T1000 (cell line): ENCODE data around the gene YBX2.
A peak's percentile ranks its signal among the peaks of the same experiment; 100 is the strongest.

Source experiments
- DNase-seq: peaks from one replicate; lab custom pipeline; 2025; ENCODE audit warnings: mixed read lengths; lab: John Stamatoyannopoulos, UW

YBX2 gene

DNA sequence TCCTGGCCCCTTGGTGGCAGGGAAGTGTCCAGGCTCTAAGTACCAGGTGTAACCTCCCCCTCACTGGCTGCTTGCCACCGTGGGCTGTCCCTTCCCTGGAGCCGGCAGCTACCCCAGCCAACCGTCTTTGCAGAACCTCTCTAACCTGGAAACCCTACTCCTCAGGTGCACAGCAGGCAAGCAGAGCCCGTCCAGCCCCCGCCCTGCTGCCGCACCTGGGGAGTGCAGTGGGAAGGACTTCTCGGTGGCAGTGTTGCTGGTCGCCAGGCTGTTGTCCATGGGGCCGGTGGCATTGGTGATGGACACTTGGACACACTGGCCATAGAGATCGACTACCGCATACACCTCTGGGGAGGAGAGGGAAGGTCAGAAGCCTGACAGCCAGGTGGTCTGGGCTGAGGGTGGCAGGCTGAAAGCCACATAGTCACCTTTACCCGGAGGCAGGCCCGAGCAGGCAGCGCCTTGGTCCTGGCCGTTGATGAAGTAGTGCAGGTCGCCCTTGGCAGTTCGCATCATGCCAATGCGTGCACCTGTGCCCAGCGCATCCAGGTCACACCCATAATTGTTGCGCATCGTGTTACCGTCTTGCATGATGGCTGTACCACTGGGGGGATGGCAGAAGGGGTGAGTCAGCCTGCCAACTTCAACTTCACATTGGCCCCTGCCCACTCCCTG is 28.2 kb upstream of the YBX2 start:
- no peak for DNase-seq

- no peak for DNase-seq
Measured at GRCh38 chr17:7321466-7321865, 27.0 kb upstream of the YBX2 start.

DNA sequence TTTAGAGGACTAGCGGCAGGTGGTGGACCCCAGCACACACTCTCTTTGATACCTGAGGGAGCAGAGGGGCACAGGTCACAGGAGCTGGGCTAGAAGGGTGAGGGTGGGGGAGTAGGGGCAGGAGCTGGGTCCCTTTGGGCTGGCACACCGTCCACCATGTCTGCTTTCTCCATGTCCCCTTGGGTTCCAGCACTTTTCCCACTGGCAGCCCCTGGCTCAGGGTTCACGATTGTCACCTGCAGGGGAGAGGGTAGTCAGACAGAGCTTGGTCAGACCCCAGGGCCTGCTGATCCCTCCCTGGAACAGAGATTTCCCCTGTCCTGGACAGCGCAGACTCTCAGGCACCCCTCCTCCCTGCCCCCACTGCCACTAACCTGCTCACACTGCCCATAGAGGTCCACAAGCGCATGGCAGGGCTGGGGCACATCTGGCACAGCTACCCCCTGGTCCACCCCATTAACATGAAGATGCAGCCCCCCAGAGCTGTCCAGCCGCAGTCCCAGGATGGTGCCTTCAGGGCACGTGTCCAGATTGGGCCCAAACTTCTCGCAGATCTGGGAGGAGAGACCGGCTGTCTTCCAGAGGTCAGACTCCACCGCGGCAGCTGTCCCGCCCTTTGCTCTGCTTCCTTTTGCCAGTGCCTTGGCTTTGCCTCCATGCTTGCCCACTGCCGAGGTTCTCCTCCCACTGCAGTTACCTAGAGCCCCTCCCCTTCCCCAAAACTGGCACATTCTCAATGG is 23.9 kb upstream of the YBX2 start:
- DNase-seq: no peak

GRCh38 chr17:7317161-7317803 is 22.8 kb upstream of the YBX2 start:
- DNase-seq: no peak

DNA sequence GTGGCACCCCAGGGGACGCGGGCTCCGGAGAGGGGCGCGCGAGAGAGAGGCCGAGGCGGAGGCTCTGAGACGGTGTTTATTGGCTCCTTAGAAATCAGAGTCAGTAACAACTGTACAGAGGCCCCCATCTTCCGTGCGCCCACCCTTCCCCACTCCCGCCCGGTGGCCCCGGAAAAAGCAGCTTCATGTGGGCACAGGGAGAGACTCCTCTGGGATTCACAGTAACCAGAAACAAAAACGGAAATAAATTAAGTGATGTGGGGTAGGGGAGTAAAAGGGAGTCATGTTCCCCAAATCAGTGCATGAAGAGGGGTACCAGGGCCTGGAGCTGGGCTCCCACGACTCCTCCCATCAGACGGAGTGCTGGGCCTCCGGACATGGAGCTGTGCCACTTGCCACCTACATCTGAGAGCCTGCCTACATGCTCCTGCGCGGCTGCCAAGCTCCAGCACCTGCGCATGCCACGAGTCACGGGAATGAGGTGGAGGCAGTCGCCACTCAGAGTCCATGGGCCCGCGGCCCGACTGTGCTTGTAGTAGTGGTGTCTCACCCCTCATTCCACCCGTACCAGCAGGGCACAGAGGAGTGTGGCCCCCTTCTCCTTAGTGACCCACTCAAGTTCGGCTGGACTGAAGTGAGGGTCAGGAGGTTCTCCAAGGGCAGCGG is 21.3 kb upstream of the YBX2 start:
- no peak for DNase-seq

- peak; percentile 67 for DNase-seq
Measured at GRCh38 chr17:7314719-7315569, 20.5 kb upstream of the YBX2 start, which contains the start of gene GPS2. GPS2 (minus strand) TSS chr17:7315360; CDS start chr17:7315052, 308 bp downstream.

DNA sequence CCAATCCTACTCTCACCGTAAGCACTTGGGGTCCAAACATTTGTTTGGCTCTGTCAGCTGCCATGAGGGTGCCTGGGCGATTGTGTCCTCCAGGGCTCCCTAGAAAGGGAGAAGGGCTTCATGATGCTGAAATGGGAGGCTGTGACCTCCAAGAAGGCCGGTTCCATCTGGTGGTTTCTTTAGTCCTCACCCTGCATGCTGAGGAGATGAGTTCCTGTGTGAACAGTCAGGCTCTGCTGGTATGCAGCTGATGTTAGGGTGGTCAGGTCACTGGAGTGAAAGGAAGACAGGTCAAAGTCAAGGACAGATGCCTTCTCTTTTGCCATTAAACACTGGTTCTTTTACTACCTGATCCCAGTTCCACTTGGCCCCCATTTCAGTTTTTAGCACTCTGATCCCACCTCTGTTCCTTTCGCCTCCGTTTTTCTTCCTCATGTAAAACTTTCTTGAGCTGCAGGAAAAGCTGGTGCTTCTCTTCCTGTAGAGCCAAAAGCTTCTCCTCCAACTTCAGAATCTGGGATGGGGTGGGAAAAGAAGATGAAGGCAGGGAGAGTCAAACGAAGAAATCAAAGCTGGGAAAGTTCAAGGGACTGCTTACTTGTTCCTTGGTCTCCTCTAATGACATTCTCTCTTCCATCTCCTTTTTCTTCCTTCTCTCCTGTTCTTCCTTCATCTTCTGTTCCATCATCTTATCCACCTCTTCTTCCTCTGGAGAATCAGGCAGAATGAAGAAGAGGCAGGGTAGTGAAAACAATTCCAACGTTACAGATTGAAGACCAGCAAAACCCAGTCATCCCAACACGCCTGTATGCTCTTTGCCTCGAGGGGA is 19.7 kb upstream of the YBX2 start:
- no peak for DNase-seq

DNA sequence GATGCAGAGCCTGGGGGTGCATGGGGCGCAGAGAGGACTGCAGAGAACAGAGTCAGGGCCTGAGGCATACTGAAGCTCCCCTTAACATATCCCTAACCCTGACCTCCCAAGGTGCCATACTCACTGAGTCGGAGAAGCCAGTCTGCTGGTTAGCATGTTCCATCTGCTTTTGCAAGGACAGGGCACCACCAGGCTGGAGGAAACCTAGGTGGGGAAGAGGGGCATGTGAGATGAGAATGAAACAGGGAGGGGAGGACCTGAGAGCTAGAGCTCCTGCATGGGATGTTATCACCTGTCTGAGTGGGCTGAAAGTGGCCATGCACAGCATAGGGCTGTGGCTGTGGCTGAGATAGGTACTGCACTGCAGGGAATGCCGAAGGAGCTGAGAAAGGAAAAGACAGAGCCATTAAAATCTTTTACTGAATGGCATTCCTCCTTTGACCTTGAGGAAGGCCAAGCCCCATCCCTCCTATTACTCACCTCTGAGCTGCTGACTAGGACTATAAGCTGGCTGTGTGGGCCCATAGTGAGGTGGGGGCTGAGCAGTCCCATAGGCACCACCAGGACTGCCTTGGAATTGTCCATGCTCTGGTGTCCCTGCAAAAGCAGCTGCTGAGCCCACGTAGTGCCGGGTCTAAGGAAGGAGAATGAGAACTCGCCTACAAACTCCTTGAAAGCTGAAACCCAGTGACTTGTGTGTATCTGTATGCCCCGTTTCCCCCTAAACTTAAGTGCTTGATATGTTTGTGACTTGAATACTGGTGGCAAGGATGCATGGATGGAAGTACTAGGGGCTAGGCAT is 18.9 kb upstream of the YBX2 start:
- no peak for DNase-seq

- DNase-seq: no peak
Measured at GRCh38 chr17:7312432-7313087, 18.1 kb upstream of the YBX2 start.

- DNase-seq: no peak
Measured at GRCh38 chr17:7311110-7311705, 16.8 kb upstream of the YBX2 start.

DNA sequence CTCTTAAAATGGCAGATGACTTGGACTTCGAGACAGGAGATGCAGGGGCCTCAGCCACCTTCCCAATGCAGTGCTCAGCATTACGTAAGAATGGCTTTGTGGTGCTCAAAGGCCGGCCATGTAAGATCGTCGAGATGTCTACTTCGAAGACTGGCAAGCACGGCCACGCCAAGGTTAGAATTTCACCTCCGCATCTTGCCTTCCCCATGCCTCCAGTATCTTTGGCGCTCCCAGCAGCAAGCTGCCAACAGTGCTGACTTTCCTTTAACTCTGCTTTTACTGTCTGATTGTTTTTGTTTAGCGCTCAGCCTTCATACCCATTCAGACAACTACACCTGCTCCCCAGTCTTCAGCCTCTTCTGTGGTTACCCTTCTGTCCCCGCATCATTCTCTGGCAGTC is 15.2 kb upstream of the YBX2 start:
- DNase-seq: no peak

DNA sequence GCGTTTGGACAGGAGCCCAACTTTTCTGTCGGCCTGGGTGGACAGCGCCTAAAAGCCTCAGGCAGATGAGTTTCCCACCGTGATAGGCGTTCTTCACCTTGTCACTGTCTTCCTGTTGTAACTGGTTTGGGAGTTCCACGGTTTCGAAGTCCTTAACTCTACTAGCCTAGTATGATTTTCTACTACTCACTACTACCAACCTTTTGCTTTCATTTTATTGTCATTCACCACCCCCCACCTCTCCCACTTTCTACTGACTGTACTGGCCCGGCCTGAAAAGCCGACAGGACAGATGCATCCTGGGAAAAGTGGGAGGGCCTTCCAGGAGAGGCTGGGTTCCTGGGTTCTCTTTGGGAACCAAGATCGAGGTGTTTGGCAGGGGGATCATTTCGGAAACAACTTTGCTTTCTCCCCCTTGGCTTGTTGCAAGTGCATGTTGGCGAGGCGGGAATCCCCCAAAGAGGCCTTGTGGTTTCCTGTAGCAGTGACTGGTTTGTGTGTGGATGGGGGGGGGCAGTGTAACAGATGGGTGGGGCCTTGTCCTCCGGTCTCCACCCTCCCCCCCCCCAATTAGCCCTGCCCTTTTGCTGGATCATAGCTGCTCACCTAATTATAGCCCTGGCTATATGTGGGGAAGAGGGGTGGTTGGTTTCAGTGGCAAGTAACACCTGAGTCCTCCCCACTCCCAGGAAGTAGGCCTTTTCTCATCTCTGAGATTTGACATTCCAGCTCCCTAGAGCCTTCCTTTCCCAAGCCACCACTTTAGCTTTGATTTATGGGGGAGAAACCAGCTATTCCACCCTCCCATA is 14.4 kb upstream of the YBX2 start:
- peak; percentile 49 for DNase-seq

DNA sequence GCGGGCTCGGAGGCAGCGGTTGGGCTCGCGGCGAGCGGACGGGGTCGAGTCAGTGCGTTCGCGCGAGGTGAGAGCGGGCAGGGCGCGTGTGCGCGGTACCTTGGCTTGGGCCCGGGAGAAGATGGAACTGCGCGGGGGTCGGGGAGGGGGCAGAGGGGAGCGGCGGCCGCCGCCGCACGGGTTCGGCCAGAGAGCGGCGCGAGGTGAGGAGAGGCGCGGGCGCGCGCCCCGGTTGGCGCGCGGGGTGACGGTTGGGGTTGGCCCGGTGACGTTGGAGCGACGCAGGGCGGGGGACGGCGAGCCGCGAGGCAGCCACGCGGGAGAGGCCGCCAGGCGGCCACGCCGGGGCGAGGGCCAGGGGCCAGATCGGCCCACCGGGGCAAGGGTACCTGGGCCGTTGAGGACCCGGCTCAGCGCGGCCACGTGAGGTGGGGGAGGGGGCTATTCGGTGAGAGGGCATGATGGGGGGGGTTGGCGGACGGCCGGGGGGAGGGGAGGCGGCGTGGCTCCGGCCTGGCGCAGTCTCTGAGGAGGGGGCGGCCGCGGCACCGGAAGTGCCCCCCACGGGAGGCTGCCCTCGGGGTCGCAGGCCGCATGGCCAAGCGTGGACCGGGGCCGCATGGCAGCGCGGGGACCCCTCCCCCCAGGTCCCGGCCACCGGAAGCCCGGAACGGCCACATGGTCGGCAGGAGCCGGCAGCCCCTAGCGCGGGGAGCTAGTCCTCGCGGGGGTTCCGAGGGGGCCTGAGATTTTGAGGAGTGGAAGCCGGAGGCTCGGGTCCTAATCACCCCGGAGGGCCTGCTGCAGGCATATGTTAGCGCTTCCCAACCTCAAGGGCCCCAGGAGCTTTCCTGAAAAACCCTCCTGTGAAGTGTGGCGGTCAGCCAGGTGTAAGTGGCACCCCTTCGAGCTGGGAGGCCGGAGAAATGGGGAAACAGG is 13.5 kb upstream of the YBX2 start:
- DNase-seq: no peak

- DNase-seq: peak; percentile 99
Measured at GRCh38 chr17:7306911-7307685, 12.7 kb upstream of the YBX2 start, which contains the start of gene EIF5A. EIF5A (plus strand) TSS chr17:7307628; CDS start chr17:7309636, 2,008 bp downstream.

GRCh38 chr17:7304179-7304578 is 9.7 kb upstream of the YBX2 start:
- DNase-seq: no peak
